Gastroesophageal sphincter (tissue), 4 donors: ENCODE measurements around the gene FREM1. TPM values are rescaled to one million over a fixed set of nuclear protein-coding genes. Genes with fewer than 3 reads are reported as not detected.

Experiments
- ATAC-seq: fragments of 150-250 bp; one replicate; pipeline ENCODE4 v1.9.1; 2016; ENCODE audit warnings: mild to moderate bottlenecking, moderate library complexity
- H3K27ac ChIP-seq, 4 donors: fragments of 200-600 bp; sonication (generic) in 3 of 4; 1 replicate in 3 of 4; 2 replicates in 1 of 4; pipeline ENCODE4 v1.5.1; 2016 to 2019
- H3K27me3 ChIP-seq: fragments of 200-600 bp; sonication (generic); one replicate; pipeline ENCODE4 v1.5.1; 2019
- H3K36me3 ChIP-seq, 2 donors: fragments of 200-600 bp; sonication (generic); one replicate each; pipeline ENCODE4 v1.5.1; 2019; ENCODE audit warnings: control low read depth in 1 of 2
- H3K4me1 ChIP-seq, 3 donors: fragments of 200-600 bp; sonication (generic); 1 replicate in 2 of 3; 2 replicates in 1 of 3; pipeline ENCODE4 v1.5.1; 2016 to 2019; ENCODE audit warnings: control low read depth in 2 of 3
- H3K4me3 ChIP-seq, 2 donors: fragments of 200-600 bp; sonication (generic); one replicate each; pipeline ENCODE4 v1.5.1; 2019; ENCODE audit warnings: mild to moderate bottlenecking in 1 of 2, moderate library complexity in 1 of 2
- H3K9me3 ChIP-seq, 3 donors: fragments of 200-600 bp; sonication (generic); one replicate each; pipeline ENCODE4 v1.5.1; 2017 to 2019; ENCODE audit warnings: control low read depth in 2 of 3
- CTCF ChIP-seq, 4 experiments: fragments of 200-600 bp in 2 of 4; fragments of 450-650 bp in 2 of 4; sonication (generic) in 1 of 4; IDR thresholded peaks; one replicate each; pipeline ENCODE4 v1.5.1; 2017 to 2019; ENCODE audit warnings: antibody characterized with exemption in 4 of 4, mild to moderate bottlenecking in 2 of 4, moderate library complexity in 2 of 4
- EP300 ChIP-seq: sonication (generic); formaldehyde crosslinking; IDR thresholded peaks from one replicate; pipeline ENCODE4 v1.6.1; 2017; ENCODE audit warnings: antibody characterized with exemption, mild to moderate bottlenecking
- POLR2A ChIP-seq, 2 donors: fragments of 450-650 bp; IDR thresholded peaks; one replicate each; pipeline ENCODE4 v1.6.1; 2017; ENCODE audit warnings: antibody characterized with exemption in 2 of 2, mild to moderate bottlenecking in 2 of 2, moderate library complexity in 1 of 2
- POLR2AphosphoS5 ChIP-seq: sonication (generic); formaldehyde crosslinking; IDR thresholded peaks from one replicate; pipeline ENCODE4 v1.6.1; 2017; ENCODE audit warnings: antibody characterized with exemption
- WGBS, 2 donors: methylation state at CpG; one replicate each; pipeline ENCODE4 v1.1.5; 2018; ENCODE audit warnings: low coverage in 1 of 2; 5-methylcytosine and 5-hydroxymethylcytosine counted together
- total RNA-seq, 4 donors: library from RNA; depleted of rRNA; stranded (reverse); fragments of >200 nt; gene quantifications; one replicate each; pipeline ENCODE4 v1.1.0, GENCODE V29; 2016

The FREM1 gene
- total RNA-seq, 4 donors from 2014 or later = 0.59 to 4.8 (median 2.7) TPM

- Histone ChIP-seq H3K9me3 (no peaks in the 10 kb centered on the region), H3K27me3 (no peaks in the 10 kb centered on the region), H3K36me3 (no peaks in the 10 kb centered on the region), H3K27ac (no peak overlapping the region), H3K4me3 (no peak overlapping the region), H3K4me1 (no peaks in the 10 kb centered on the region)
- 68 to 70% methylated on average over 2 to 4 of the region's 4 CpGs for WGBS, 2 donors
- ATAC-seq = no peak
- TF ChIP-seq CTCF (IDR thresholded peaks at IDR 0.05) (no peak), POLR2A (IDR thresholded peaks at IDR 0.05) (no peak), POLR2AphosphoS5 (no peak), EP300 (no peak)
Measured at GRCh38 chr9:14868418-14868771, 41.8 kb downstream of the FREM1 start.

- Histone ChIP-seq H3K27ac (no peak overlapping the region), H3K4me3 (no peak overlapping the region), H3K9me3 (no peaks in the 10 kb centered on the region), H3K36me3 (no peaks in the 10 kb centered on the region), H3K27me3 (no peaks in the 10 kb centered on the region), H3K4me1 (no peaks in the 10 kb centered on the region)
- no peak for ATAC-seq
- TF ChIP-seq POLR2A (IDR thresholded peaks at IDR 0.05) = no peak
- no peak for TF ChIP-seq POLR2AphosphoS5
- TF ChIP-seq CTCF (IDR thresholded peaks at IDR 0.05) = no peak
- TF ChIP-seq EP300 = no peak
- WGBS, 2 donors = 85 to 94% methylated on average over 2 of the region's 2 CpGs
Measured at GRCh38 chr9:14866200-14866749, 44.0 kb downstream of the FREM1 start.

GRCh38 chr9:14864309-14864708, 45.9 kb downstream of the FREM1 start:
- TF ChIP-seq POLR2AphosphoS5 (no peak), CTCF (IDR thresholded peaks at IDR 0.05) (no peak), POLR2A (IDR thresholded peaks at IDR 0.05) (no peak), EP300 (no peak)
- no peaks in the 10 kb centered on the region for H3K9me3 ChIP-seq
- H3K4me1 ChIP-seq = no peaks in the 10 kb centered on the region
- no peak overlapping the region for H3K4me3 ChIP-seq
- no peaks in the 10 kb centered on the region for H3K27me3 ChIP-seq
- no peaks in the 10 kb centered on the region for H3K36me3 ChIP-seq
- H3K27ac ChIP-seq = no peak overlapping the region
- 80 to 85% methylated on average over 1 of the region's 1 CpG for WGBS, 2 donors
- no peak for ATAC-seq

GRCh38 chr9:14863402-14863801, 46.8 kb downstream of the FREM1 start:
- no peaks in the 10 kb centered on the region for H3K9me3 ChIP-seq
- no peaks in the 10 kb centered on the region for H3K36me3 ChIP-seq
- no peak overlapping the region for H3K4me3 ChIP-seq
- H3K27me3 ChIP-seq = no peaks in the 10 kb centered on the region
- WGBS, 2 donors = 85 to 88% methylated on average over 3 of the region's 3 CpGs
- no peak overlapping the region for H3K27ac ChIP-seq
- ATAC-seq = no peak
- no peaks in the 10 kb centered on the region for H3K4me1 ChIP-seq
- TF ChIP-seq POLR2A (IDR thresholded peaks at IDR 0.05) = no peak
- no peak for TF ChIP-seq EP300
- TF ChIP-seq CTCF (IDR thresholded peaks at IDR 0.05) = no peak
- TF ChIP-seq POLR2AphosphoS5 = no peak

GRCh38 chr9:14857449-14858305, 52.6 kb downstream of the FREM1 start:
- H3K4me1 ChIP-seq = no peaks in the 10 kb centered on the region
- H3K27ac ChIP-seq = no peak overlapping the region
- H3K27me3 ChIP-seq = no peaks in the 10 kb centered on the region
- H3K9me3 ChIP-seq = no peaks in the 10 kb centered on the region
- 86 to 87% methylated on average over 7 of the region's 7 CpGs for WGBS, 2 donors
- H3K36me3 ChIP-seq = no peaks in the 10 kb centered on the region
- ATAC-seq = no peak
- H3K4me3 ChIP-seq = no peak overlapping the region
- no peak for TF ChIP-seq EP300
- no peak for TF ChIP-seq CTCF (IDR thresholded peaks at IDR 0.05)
- TF ChIP-seq POLR2A (IDR thresholded peaks at IDR 0.05) = no peak
- no peak for TF ChIP-seq POLR2AphosphoS5
